Thyroid gland (tissue), 4 donors: ENCODE data around the gene PPP2R3A. TPM values are rescaled to one million over a fixed set of nuclear protein-coding genes. Genes with fewer than 3 reads are reported as not detected.
"Not testable (repeated sequence)": the region's sequence is repeated elsewhere in the genome, so short reads cannot be mapped to it uniquely, and the experiment has no call there.

Experiments used
- DNase-seq, 2 donors: peaks; one replicate each; pipeline ENCODE4 v3.0.0-alpha.2; 2019
- H3K27ac ChIP-seq, 3 donors: fragments of 200-600 bp; sonication (generic); 1 replicate in 2 of 3; 2 replicates in 1 of 3; pipeline ENCODE4 v1.5.1; 2016 to 2019; ENCODE audit warnings: mild to moderate bottlenecking in 1 of 3, moderate library complexity in 1 of 3
- H3K27me3 ChIP-seq: fragments of 200-600 bp; sonication (generic); one replicate; pipeline ENCODE4 v1.5.1; 2019
- H3K36me3 ChIP-seq, 2 donors: fragments of 200-600 bp; sonication (generic); one replicate each; pipeline ENCODE4 v1.5.1; 2016 to 2019
- H3K4me1 ChIP-seq, 2 donors: fragments of 200-600 bp; sonication (generic); one replicate each; pipeline ENCODE4 v1.5.1; 2017 to 2019
- H3K4me3 ChIP-seq, 3 donors: fragments of 200-600 bp; sonication (generic); replicated peaks in 1 of 3; 1 replicate in 2 of 3; 2 replicates in 1 of 3; pipeline ENCODE4 v1.5.1; 2016; ENCODE audit warnings: mild to moderate bottlenecking in 1 of 3
- H3K9me3 ChIP-seq: fragments of 200-600 bp; sonication (generic); one replicate; pipeline ENCODE4 v1.5.1; 2017
- POLR2A ChIP-seq, 2 donors: fragments of 450-650 bp; IDR thresholded peaks; one replicate each; pipeline ENCODE4 v1.6.1; 2017; ENCODE audit warnings: antibody characterized with exemption in 2 of 2, mild to moderate bottlenecking in 2 of 2, moderate library complexity in 1 of 2
- WGBS, 2 donors: methylation state at CpG; one replicate each; pipeline ENCODE4 v1.1.5; 2017; 5-methylcytosine and 5-hydroxymethylcytosine counted together
- intact Hi-C: fragments of 100-400 bp; cut with DNase I; formaldehyde crosslinking; loops from one replicate; pipeline ENCODE4 v1.15.1; 2023
- total RNA-seq, 4 donors: library from RNA; depleted of rRNA; stranded (reverse); fragments of >200 nt; gene quantifications; one replicate each; pipeline ENCODE4 v1.2.3, GENCODE V29; 2016
- TF ChIP-seq, protein P1 (sequence below), 6 experiments: fragments of 200-600 bp in 3 of 6; fragments of 450-650 bp in 3 of 6; sonication (generic) in 3 of 6; IDR thresholded peaks; one replicate each; pipeline ENCODE4 v1.5.1; 2016 to 2019; ENCODE audit warnings: antibody characterized with exemption in 6 of 6, mild to moderate bottlenecking in 2 of 6, inconsistent platforms in 1 of 6, moderate library complexity in 1 of 6

PPP2R3A gene
- total RNA-seq, 4 donors from 2014 or later: 8.5 to 15.3 (median 9.8) TPM

GRCh38 chr3:135927155-135927554 lies 38.4 kb upstream of the PPP2R3A start:
- intact Hi-C loops: no loop called here
- no peak for TF ChIP-seq POLR2A (IDR thresholded peaks at IDR 0.05)
- TF ChIP-seq, protein P1, sequence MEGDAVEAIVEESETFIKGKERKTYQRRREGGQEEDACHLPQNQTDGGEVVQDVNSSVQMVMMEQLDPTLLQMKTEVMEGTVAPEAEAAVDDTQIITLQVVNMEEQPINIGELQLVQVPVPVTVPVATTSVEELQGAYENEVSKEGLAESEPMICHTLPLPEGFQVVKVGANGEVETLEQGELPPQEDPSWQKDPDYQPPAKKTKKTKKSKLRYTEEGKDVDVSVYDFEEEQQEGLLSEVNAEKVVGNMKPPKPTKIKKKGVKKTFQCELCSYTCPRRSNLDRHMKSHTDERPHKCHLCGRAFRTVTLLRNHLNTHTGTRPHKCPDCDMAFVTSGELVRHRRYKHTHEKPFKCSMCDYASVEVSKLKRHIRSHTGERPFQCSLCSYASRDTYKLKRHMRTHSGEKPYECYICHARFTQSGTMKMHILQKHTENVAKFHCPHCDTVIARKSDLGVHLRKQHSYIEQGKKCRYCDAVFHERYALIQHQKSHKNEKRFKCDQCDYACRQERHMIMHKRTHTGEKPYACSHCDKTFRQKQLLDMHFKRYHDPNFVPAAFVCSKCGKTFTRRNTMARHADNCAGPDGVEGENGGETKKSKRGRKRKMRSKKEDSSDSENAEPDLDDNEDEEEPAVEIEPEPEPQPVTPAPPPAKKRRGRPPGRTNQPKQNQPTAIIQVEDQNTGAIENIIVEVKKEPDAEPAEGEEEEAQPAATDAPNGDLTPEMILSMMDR (IDR thresholded peaks at IDR 0.05): no peak
- 89 to 94% methylated on average over 1 of the region's 1 CpG for WGBS, 2 donors
- Histone ChIP-seq H3K27ac (no peak overlapping the region), H3K4me3 (no peak overlapping the region), H3K36me3 (no peaks in the 10 kb centered on the region), H3K4me1 (peaks cover 0 to 5% of the 10 kb centered on the region in 2 donors), H3K27me3 (no peaks in the 10 kb centered on the region), H3K9me3 (no peaks in the 10 kb centered on the region)
- no peak for DNase-seq

- Histone ChIP-seq H3K27ac (no peak overlapping the region), H3K4me1 (peaks cover 0 to 5% of the 10 kb centered on the region in 2 donors), H3K4me3 (no peak overlapping the region), H3K9me3 (no peaks in the 10 kb centered on the region), H3K36me3 (no peaks in the 10 kb centered on the region), H3K27me3 (no peaks in the 10 kb centered on the region)
- 32 to 52% methylated on average over 1 of the region's 1 CpG for WGBS, 2 donors
- TF ChIP-seq POLR2A (IDR thresholded peaks at IDR 0.05): no peak
- TF ChIP-seq, protein P1 (IDR thresholded peaks at IDR 0.05): peak in 2 of 6 experiments; percentile 9 to 18
- intact Hi-C loops: no loop called here
- DNase-seq: peak; percentile 73 to 81
Observed at GRCh38 chr3:135929670-135930069, 35.9 kb upstream of the PPP2R3A start.

DNA sequence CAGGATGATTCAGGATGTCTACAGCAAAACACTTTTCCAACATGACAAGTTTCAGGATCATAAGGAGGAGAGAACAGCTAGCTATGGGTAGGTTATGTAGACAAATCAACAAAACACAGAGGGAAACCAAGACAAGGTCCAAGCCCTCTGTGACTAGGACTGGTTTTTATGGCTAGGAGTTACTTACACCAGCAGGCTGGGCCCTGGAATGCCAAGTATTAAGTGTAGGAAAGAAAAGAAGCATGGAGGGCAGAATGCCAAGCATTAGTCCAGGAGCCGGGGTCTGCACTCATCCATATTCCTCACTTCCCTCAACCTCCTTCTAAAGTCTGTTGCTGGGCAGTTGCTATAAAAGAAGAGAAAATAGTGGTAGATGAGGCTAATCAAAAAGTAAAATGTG lies 35.3 kb upstream of the PPP2R3A start:
- intact Hi-C loops: no loop called here
- Histone ChIP-seq H3K4me3 (no peak overlapping the region), H3K9me3 (no peaks in the 10 kb centered on the region), H3K4me1 (peaks cover 0 to 5% of the 10 kb centered on the region in 2 donors), H3K27ac (no peak overlapping the region), H3K27me3 (no peaks in the 10 kb centered on the region), H3K36me3 (no peaks in the 10 kb centered on the region)
- WGBS, 2 donors: 41 to 53% methylated on average over 1 of the region's 1 CpG
- no peak for DNase-seq
- no peak for TF ChIP-seq POLR2A (IDR thresholded peaks at IDR 0.05)
- TF ChIP-seq, protein P1 (IDR thresholded peaks at IDR 0.05): no peak

DNA sequence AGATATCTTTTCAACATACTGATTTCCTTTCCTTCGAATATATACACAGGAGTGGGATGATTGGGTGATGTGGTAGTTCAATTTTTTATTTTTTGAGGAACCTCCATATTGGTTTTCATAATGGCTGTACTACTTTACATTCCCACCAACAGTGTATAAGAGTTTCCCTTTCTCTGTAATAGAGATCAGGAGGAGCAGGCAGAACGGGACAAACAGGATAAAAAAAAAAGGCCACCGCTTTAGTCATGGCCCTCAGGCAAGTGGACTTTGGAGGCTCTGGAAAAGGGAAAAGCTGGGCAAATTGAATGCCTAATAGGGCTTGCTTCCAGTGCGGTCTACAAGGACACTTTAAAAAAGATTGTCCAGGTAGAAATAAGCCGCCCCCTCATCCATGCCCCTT lies 30.4 kb upstream of the PPP2R3A start:
- H3K27ac ChIP-seq: not testable (repeated sequence)

GRCh38 chr3:135937766-135938165 lies 27.8 kb upstream of the PPP2R3A start:
- H3K27me3 ChIP-seq, H3K9me3 ChIP-seq, H3K4me3 ChIP-seq, DNase-seq, H3K36me3 ChIP-seq, H3K27ac ChIP-seq, intact Hi-C loops, H3K4me1 ChIP-seq: not testable (repeated sequence)
- WGBS, 2 donors: 91 to 94% methylated on average over 1 of the region's 1 CpG

More for the DNA sequence above, 30.4 kb upstream of the PPP2R3A start:
- H3K27me3 ChIP-seq, H3K4me1 ChIP-seq, DNase-seq, H3K4me3 ChIP-seq, intact Hi-C loops, H3K36me3 ChIP-seq, H3K9me3 ChIP-seq: not testable (repeated sequence)
- 85 to 86% methylated on average over 5 of the region's 5 CpGs for WGBS, 2 donors

GRCh38 chr3:135944831-135945230 lies 20.7 kb upstream of the PPP2R3A start:
- intact Hi-C loops: no loop called here

More at GRCh38 chr3:135944831-135945230, 20.7 kb upstream of the PPP2R3A start:
- Histone ChIP-seq H3K4me1 (no peaks in the 10 kb centered on the region), H3K9me3 (no peaks in the 10 kb centered on the region), H3K4me3 (no peak overlapping the region), H3K36me3 (no peaks in the 10 kb centered on the region), H3K27me3 (no peaks in the 10 kb centered on the region), H3K27ac (no peak overlapping the region)
- TF ChIP-seq POLR2A (IDR thresholded peaks at IDR 0.05): no peak
- TF ChIP-seq, protein P1 (IDR thresholded peaks at IDR 0.05): no peak
- DNase-seq: no peak
- WGBS, 2 donors: 87 to 95% methylated on average over 2 of the region's 2 CpGs
